Daoy (cell line): Measurements from ENCODE around the gene CCDC54. TPM values are rescaled to one million over a fixed set of nuclear protein-coding genes. Genes with fewer than 3 reads are reported as not detected.
A peak's percentile ranks its signal among the peaks of the same experiment; 100 is the strongest.

ENCODE experiments used
- DNase-seq: peaks from one replicate; pipeline ENCODE4 v3.0.0-alpha.2; 2015; ENCODE audit warnings: low read depth
- total RNA-seq: library from RNA; depleted of rRNA; stranded (reverse); fragments of >200 nt; shearing (Covaris generic); gene quantifications from 2 replicates; pipeline ENCODE4 v1.2.3, GENCODE V29; 2014

CCDC54 gene
- total RNA-seq, 1 experiment from 2014 or later, result not detected

- DNase-seq, result peak; percentile 56
Measured at GRCh38 chr3:107392549-107393165, 15.4 kb downstream of the CCDC54 start.

GRCh38 chr3:107394502-107394901, 17.3 kb downstream of the CCDC54 start:
- no peak for DNase-seq

- no peak for DNase-seq
Measured at GRCh38 chr3:107395066-107395465, 17.8 kb downstream of the CCDC54 start.

- no peak for DNase-seq
Measured at GRCh38 chr3:107401301-107401700, 24.1 kb downstream of the CCDC54 start.

- DNase-seq, result no peak
Measured at GRCh38 chr3:107402214-107402613, 25.0 kb downstream of the CCDC54 start.

GRCh38 chr3:107404727-107405469, 27.7 kb downstream of the CCDC54 start:
- no peak for DNase-seq

GRCh38 chr3:107407355-107407754, 30.1 kb downstream of the CCDC54 start:
- no peak for DNase-seq

- DNase-seq, result no peak
Measured at GRCh38 chr3:107408513-107408912, 31.3 kb downstream of the CCDC54 start.

- no peak for DNase-seq
Measured at GRCh38 chr3:107409365-107409764, 32.1 kb downstream of the CCDC54 start.

- DNase-seq, result no peak
Measured at GRCh38 chr3:107410606-107411005, 33.4 kb downstream of the CCDC54 start.

- no peak for DNase-seq
Measured at GRCh38 chr3:107411056-107411455, 33.8 kb downstream of the CCDC54 start.

GRCh38 chr3:107411779-107412178, 34.5 kb downstream of the CCDC54 start:
- DNase-seq, result no peak

GRCh38 chr3:107412376-107412775, 35.1 kb downstream of the CCDC54 start:
- no peak for DNase-seq

- no peak for DNase-seq
Measured at GRCh38 chr3:107413264-107413663, 36.0 kb downstream of the CCDC54 start.

- DNase-seq, result no peak
Measured at GRCh38 chr3:107414325-107414964, 37.2 kb downstream of the CCDC54 start.

- DNase-seq, result no peak
Measured at GRCh38 chr3:107416138-107416537, 38.9 kb downstream of the CCDC54 start.

GRCh38 chr3:107416886-107417285, 39.6 kb downstream of the CCDC54 start:
- DNase-seq, result no peak

- peak; percentile 59 for DNase-seq
Measured at GRCh38 chr3:107421170-107421792, 44.0 kb downstream of the CCDC54 start.

- no peak for DNase-seq
Measured at GRCh38 chr3:107421881-107422280, 44.6 kb downstream of the CCDC54 start.

GRCh38 chr3:107425033-107425432, 47.8 kb downstream of the CCDC54 start:
- no peak for DNase-seq

GRCh38 chr3:107426223-107426622, 49.0 kb downstream of the CCDC54 start:
- no peak for DNase-seq
